ENCODE results near the gene ENPP3.
"Not testable (repeated sequence)": the region's sequence is repeated elsewhere in the genome, so short reads cannot be mapped to it uniquely, and the experiment has no call there.

The ENPP3 gene

DNA sequence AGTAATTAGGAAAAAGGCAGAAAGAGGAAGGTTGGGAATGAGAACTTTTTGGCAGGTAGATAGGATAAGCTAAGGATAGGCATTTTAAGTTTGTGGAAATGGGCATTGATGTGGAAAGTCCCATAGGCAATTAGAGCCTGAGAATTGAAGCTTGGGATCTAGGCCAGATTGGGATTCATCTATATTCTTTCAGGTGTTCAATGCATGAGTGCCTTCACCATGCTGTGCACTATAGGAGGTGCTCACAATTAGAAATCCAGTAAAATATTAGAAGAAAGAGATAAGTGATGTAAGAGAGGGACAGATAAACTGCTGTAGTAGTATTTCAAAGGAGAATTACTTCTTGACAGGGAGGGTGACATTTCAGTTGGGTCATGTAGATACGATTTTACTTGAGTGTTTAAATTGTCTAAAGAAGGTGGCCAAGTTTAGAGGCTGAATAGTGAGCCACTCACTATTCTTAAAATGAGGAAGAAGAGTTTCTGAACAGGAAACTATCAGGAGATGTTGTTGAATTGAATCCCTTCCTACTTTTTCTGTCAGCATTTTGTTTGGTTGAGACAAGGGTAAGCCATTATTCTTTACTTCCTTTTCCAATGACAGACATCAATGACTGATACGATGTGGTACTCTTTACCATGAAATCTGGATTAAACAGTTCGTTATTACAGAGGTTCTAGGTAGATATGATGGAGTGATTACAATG lies 104.7 kb downstream of the ENPP3 start:
- no peak for DNase-seq

DNA sequence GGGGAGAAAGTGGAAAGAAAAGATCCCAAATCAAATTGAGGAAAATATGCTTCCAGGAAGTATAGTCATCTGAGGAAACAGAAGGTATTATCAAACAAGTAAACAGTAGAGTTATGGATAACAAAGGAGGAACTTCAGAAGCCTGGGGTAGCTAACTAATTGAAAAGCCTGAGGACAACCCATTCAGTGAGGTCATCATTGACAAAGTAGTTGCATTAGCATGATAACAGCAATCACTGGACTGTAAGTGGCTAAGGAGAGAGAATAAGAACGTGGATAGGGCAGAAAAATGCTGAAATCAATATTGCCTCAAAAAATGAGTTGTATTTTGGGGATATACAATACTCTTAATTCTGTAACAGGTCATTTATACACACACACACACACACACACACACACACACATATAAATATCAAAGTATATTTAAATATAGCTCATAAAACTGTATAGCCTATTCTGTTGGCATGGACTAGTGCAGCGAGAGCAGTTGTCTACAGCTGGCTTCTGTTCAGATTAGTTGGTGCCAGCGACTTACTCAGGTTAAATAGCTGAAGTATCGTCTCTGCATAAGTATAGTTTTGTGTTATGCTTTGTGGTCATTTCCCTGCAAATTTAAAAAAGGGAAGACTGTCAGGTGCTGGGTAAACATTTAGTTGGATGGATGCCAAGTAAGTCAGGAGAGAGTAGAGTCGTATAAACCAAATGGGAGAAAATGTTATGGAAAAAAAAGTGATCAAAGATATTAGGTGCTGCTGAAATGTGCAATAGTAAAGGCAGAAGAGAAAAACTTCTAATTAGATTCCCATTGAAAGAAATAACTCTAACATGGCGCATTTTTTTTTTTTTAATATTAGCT lies 107.6 kb downstream of the ENPP3 start:
- DNase-seq = no peak

DNA sequence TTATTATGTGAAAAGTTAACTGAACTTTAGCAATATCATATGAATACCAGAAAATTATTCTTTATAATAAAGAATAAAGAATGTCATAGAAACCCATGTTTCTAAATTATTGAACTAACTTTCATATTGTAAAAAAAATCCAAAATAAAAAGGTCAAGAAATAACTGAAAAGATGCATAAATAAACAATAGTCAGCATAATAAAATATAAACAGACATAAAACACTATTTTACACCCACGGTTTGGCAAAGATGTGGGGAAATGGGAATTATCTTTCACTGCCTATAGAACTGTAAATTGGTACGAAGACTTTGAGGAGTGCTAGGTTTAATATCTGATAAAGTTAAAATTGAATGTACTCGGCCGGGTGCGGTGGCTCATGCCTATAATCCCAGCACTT lies 108.4 kb downstream of the ENPP3 start:
- DNase-seq = no peak

DNA sequence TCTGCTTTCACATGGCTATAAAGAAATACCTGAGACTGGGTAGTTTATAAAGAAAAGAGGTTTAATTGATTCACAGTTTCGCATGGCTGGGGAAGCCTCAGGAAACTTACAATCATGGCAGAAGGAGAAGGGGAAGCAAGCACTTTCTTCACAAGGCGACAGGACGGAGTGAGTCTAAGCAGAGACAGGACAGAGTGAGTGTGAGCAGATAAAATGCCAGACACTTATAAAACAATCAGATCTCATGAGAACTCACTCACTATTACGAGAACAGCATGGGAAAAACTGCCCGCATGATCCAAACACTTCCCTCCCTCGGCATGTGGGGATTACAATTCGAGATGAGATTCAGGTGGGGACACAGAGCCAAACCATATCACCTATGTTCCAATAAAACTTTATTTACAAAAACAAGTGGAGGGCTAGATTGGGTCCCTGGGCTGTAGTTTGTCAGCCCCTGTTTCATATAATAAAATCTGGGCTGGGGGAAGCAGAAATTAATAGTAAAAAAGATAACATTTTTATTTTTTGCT lies 110.8 kb downstream of the ENPP3 start:
- no peak for DNase-seq

GRCh38 chr6:131749023-131749422 lies 111.9 kb downstream of the ENPP3 start:
- no peak for DNase-seq

GRCh38 chr6:131751012-131751715 lies 114.1 kb downstream of the ENPP3 start:
- DNase-seq = not testable (repeated sequence)

GRCh38 chr6:131754088-131754487 lies 117.0 kb downstream of the ENPP3 start:
- DNase-seq = no peak

DNA sequence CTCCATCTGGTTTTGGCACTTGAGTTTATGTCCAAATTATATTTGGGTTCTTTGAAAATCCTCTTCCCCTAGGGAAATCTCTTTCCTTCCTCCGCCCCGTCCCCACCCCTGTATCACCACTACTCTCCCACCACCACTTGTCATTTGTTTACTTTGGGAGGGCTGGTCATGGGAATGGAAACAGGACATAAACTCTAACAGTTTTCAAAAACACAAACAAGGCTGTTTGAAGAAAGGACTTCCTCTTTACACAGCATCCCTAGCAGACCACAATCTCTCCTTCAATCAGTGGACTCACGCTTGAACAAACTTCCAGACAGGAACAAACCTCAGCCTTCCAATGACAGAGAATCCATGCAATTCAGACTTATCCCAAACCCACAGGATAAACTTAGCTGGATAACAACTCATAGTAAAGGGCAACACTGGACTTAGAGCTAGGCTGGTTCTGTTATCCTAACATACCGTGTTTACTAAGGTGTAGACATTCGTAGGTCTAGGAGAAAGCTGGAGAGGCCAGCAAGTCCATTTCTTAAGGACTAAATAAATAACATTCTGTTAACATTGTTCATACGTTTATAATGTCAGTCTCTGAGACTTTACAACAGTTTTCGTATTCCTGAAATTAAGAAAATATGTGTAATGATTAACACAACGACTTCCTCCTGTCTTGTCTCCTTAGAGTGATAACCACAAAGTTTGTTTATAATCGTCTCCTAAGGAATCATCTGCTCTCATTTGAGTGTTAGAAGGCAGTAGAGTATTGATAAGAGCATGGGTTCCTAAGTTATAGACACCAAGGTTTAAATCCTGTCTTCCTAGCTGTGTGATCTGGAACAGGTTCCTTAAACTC lies 117.8 kb downstream of the ENPP3 start:
- DNase-seq = no peak

GRCh38 chr6:131755597-131755996 lies 118.5 kb downstream of the ENPP3 start:
- no peak for DNase-seq

DNA sequence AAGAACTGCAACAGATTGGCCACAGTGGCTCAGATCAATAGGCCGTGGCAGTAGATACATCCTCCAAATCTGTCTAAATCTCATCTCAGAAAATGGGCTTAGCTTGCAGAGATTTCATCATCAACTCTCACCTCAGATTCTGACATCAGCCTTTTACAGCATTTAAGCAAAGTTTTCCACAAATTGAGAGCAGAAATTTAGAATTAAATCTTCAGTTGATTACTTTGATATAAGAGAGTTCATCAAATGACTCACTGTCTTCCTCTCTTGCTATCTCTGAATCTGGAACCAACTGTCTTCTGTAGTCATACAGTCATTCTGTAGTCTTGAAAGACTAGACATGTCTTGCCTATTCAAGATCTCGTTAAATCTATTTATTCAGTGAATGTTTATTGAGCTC lies 118.9 kb downstream of the ENPP3 start:
- no peak for DNase-seq

DNA sequence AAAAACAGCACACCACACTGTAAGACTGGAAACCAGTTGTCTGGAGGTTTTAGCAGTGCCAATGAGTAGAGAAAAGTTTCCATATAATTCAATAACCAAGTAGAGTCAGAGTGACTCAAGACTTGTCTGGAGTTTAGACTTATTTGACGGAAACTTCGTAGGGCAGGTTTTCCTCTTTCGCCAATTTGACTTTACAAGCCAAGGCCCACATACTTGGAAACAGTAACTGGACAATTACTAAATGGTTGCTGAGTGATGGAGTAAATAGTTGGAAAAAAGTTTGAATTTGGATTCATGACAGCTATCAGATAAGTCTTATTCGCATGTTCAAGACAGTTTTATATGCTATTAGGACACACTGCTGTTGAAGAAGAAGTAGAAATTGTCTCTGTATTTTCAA lies 121.8 kb downstream of the ENPP3 start:
- no peak for DNase-seq

GRCh38 chr6:131761060-131761761 lies 124.1 kb downstream of the ENPP3 start:
- no peak for DNase-seq

DNA sequence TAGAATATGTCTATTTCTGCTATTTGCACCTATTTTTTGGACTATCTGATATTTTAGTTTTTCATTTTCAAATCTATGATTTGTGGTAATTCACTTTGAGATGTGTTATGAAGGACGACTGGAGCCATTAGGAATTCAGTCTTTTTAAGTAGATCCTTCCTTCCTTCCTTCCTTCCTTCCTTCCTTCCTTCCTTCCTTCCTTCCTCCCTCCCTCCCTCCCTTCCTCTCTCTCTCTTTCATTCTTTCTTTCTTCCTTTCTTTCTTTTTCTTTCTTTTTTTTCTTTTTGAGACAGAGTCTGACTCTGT lies 124.6 kb downstream of the ENPP3 start:
- no peak for DNase-seq

- DNase-seq = no peak
Measured at GRCh38 chr6:131762984-131763383, 125.9 kb downstream of the ENPP3 start.

DNA sequence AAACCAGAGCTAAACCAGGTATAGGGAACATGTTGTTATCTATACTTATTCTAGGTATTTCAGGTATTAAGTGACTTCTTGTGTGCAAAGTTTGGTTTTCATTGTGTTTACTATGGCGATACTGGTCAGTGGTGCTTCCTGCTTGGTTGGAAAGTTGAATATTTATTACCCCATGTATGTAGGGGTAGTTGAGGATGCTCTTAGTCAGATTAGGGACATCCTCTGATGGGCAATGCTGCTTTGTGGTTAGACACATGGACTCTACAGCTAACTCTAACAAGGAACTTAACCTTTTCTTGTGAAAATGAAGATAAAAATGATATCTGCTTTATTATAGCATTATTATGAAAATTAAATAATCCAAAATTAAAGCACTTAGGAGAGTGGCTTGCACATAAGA lies 126.6 kb downstream of the ENPP3 start:
- no peak for DNase-seq

DNA sequence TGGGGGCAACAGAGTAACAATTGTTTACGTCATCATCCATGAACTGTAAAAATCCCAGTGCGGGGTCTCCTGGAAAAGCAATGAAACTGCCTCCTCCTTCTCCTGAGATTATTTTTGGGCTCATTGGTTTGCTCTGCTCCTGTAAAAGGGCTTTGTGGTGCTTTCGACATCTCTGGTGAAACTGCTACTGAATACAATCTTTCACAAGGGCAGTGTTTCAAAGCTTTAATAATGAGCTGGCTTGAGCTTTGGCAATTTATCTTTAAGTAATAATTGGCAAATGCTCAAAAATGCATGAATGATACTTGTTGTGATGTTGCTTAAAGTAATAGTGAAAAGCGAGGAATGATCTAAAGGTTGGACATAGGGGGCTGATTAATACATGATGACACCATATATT lies 127.2 kb downstream of the ENPP3 start:
- no peak for DNase-seq

DNA sequence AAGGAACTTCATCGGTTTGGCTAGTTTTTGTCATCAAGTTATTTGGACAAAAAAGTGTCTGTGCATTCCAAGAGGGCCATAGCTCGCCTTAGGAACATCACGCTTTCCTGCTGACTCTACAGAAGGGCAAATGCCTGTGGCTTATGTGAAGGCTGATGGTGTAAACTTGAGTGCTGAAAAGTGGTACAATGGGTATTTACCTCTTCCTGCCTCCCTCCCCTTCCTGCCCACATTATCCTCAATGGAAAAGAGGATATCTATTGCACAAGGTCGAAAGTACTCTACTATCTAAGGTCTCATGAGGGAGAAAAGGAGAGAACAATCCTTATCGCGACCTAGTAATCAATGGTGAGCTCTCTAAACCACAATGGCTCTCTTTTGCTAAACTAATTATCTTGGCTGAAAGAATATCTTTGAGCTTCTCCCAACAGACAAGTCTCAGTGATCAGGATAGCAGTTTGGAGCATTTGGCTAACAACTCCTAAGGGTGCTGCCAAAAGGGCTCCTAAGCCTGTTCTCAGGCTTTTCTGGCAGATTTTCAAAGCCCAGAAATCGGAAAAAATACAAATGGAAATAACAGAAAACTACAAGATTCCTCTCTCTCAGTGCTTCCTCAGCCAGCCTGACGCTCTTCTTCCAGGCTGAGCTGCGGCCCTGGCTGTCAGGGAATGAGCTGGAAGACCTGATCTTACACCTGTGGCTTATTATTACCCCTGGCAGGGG lies 128.1 kb downstream of the ENPP3 start:
- DNase-seq = no peak

DNA sequence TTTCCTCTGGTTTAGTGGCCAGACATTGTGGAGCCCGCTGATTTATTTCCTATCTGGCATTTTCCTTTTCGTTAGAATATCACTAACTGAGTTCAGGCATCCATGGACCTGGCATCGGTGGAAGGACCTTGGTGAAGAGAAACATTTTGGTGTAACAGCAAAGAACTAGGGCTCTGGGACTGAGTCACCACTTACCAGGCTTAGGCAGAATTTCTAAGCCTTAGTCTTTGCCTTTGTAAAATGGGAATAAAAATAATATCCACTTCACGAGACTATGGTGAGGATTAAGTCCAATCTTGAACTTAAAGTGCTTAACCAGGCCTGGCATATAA lies 128.7 kb downstream of the ENPP3 start:
- DNase-seq = no peak

GRCh38 chr6:131766631-131767030 lies 129.5 kb downstream of the ENPP3 start:
- no peak for DNase-seq

GRCh38 chr6:131768964-131769363 lies 131.9 kb downstream of the ENPP3 start:
- no peak for DNase-seq

- no peak for DNase-seq
Measured at GRCh38 chr6:131769385-131770141, 132.5 kb downstream of the ENPP3 start.

All from activated effector memory CD4-positive, alpha-beta T cell treated with Interleukin-2 at 50 U/mL for 16 hours (primary cell).